Measurements from ENCODE around the gene WNK2.

WNK2 gene

DNA sequence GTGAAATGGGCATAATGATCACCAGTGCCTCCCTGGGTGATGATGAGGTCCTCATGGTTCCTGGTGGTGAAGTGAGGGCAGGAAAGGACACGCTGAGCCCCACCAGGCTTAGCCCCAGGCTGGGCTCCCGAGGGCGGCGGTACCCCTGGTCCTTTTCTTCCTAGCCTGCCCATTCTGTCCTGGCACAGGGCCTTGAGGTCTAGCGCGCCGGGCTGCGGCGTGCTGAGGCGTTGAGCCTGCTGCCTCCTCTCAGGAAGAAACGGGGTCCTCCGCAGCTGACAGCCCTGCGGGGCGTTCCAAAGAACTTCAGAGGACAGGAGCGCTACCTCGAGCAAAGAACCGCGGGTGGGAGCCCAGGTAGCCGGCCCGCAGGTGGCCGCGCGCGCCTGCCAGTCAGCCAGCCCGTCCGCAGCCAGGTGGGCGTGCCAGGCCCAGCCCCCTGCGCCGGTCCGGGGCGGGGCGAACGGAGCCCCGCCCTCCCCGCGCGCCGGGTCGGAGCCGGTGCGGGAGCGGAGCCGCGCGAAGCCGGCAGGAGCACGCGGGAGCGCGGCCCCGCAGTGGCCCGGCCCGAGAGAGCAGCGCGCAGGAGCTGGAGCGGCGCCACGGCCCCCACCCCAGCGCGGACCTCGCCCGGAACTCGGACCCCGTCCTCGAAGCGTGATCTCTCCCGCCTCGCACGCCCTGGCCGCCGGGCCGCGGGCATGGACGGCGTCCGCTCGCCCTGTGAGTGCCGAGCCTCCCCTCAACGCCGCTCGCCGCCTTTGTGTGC, at the start of gene WNK2:
Gene WNK2, plus strand, starts transcription at position 477 of the 769 bp plus-strand sequence. CDS start 791 bp downstream, outside the sequence.
- DNase-seq (ENCODE audit: low read depth in 1 of 2, low spot score in 1 of 2): peak in 1 of 2 donors; percentile 22

GRCh38 chr9:93134740-93135444, 49.0 kb upstream of the WNK2 start:
- no peak for DNase-seq (ENCODE audit: low read depth in 1 of 2, low spot score in 1 of 2)

- no peak for DNase-seq (ENCODE audit: low read depth in 1 of 2, low spot score in 1 of 2)
These were observed 47.9 kb upstream of the WNK2 start for GRCh38 chr9:93136011-93136440.

DNA sequence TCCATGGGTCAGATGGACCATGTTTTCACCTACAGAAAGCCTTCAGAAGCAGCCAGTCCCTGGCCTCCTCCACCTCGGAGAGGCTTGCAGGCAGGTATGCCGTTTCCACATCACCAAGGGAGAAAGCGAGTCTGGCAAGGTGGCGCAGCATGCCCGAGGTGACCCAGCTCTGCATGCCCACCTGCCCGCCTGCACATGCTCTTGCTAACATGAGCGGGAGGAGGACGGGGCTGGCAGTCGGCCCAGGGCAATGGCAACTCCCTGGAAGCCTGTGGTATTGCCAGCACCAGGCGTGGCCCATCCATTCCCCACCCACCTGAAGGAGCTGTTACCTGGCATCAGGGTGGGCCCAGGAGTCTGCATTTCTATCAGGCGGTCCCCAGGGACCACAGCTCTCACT, 46.6 kb upstream of the WNK2 start:
- DNase-seq (ENCODE audit: low read depth in 1 of 2, low spot score in 1 of 2): no peak

DNA sequence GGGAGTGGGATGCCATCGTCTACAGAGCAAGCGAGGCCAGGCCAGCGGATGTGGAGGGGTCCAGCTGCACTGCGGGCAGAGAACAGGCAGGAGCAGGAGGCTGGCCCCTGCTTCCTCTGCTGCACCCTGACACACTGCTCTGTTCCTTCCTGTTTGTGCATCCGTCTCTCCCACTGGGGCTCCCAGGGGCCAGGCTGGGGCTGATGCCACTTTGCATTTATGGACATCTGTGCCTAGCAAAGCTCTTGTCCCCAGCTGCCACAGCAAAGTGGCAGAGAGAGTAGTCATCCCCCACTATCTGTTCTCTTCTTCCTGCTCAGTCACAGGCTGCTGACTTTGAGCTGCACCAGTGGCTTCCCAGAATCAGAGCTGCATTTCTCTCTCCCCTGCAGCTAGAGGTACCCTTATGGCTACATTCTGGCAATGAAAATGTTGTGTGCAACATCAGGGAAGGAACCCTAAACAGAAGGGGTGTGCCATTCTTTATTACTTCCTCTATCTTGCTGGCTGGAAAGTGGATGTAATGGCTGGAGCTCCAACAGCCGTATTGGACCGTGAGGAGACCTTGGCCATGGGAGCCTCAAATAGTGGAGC, 45.7 kb upstream of the WNK2 start:
- DNase-seq (ENCODE audit: low read depth in 1 of 2, low spot score in 1 of 2): no peak

- no peak for DNase-seq (ENCODE audit: low read depth in 1 of 2, low spot score in 1 of 2)
These were observed 44.4 kb upstream of the WNK2 start for GRCh38 chr9:93139365-93140182.

GRCh38 chr9:93141771-93142483, 42.0 kb upstream of the WNK2 start:
- no peak for DNase-seq (ENCODE audit: low read depth in 1 of 2, low spot score in 1 of 2)

DNA sequence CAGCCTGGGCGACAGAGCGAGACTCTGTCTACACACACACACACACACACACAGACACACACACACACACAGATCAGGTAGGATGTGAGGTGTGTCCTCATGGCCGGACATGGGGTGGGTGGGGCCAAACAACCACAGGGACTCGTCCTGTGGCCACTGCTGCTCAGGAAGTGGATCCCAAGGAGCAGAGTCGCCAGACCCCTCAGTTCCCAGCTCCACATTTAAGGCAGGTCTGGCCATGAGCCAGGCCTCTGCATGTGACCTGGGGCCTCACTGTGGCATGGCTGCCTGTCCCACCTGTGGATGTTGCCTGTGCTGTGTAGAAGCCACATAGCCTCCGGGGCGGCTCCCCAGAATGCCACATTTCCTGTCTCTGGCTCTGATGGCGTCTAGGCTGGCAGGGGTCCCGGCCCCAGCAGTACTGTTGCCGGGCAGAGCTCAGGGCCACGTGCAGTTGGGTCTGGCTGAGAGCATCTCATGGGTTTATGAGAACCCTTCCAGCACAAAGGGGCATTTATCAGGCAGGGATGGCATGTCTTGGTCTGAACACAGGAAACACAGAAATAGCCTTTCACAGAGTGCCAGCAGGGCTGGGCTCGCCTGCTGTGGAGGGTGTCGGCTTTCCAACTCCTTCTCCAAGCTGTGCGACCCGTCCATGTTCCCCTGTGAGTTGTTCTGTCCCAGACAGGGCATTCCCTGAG, 40.0 kb upstream of the WNK2 start:
- no peak for DNase-seq (ENCODE audit: low read depth in 1 of 2, low spot score in 1 of 2)

GRCh38 chr9:93146696-93147095, 37.2 kb upstream of the WNK2 start:
- DNase-seq (ENCODE audit: low read depth in 1 of 2, low spot score in 1 of 2): peak in 1 of 2 donors; percentile 49

DNA sequence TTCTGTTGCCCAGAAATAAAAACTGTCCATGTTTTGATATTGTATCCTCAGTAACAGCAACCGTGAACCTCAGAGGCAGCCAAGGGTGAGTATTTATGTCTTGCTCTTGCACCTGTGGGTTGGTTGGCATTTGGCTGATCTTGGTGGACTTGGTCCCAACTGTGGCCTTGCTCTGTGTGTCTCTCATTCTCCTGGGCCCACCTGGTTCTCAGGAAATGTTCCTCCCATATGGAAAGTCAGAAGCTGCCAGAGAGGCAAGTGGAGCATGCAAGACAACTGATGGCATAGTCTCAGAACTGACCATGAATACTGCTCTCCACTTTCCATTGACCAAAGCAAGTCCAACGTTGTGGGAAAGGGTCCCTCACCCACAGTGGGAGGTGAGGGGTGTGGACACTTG, 36.3 kb upstream of the WNK2 start:
- DNase-seq (ENCODE audit: low read depth in 1 of 2, low spot score in 1 of 2): no peak

DNA sequence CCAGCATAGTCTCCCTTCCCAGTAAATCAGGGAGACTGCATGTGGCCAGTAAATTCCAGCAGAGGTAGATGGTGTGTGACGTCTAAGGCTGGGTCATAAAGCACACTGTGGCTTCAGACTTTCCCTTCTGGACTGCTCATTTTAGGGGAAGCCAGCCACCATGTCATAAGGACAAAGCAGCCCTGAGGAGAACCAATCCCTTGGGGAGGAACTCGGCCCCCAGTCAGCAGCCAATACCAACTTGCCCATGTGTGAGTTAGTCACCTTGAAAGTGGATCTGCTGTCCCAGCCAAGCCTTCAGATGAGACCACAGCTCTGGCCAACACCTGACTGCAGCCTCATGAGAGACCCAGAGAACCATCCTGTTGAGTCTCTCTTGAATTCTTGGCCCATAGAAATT, 35.2 kb upstream of the WNK2 start:
- no peak for DNase-seq (ENCODE audit: low read depth in 1 of 2, low spot score in 1 of 2)

DNA sequence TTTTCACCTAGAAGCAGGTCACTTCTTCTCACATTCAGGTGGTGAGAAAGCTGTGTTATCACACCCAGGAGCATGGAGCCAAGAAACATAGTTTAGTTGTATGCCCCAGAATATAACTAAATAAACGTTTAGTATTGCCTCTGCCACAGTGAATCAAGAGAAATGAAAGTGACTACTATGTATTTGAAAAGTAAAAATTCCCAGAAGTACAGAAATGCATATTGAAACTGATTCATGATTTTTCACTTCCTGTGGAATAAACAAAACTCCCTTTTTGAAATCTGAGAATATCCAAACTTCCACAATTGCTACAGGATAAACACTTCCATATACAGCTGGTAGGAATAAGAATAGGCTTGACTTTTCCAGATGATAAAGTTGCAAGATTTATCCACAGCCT, 34.6 kb upstream of the WNK2 start:
- no peak for DNase-seq (ENCODE audit: low read depth in 1 of 2, low spot score in 1 of 2)

DNA sequence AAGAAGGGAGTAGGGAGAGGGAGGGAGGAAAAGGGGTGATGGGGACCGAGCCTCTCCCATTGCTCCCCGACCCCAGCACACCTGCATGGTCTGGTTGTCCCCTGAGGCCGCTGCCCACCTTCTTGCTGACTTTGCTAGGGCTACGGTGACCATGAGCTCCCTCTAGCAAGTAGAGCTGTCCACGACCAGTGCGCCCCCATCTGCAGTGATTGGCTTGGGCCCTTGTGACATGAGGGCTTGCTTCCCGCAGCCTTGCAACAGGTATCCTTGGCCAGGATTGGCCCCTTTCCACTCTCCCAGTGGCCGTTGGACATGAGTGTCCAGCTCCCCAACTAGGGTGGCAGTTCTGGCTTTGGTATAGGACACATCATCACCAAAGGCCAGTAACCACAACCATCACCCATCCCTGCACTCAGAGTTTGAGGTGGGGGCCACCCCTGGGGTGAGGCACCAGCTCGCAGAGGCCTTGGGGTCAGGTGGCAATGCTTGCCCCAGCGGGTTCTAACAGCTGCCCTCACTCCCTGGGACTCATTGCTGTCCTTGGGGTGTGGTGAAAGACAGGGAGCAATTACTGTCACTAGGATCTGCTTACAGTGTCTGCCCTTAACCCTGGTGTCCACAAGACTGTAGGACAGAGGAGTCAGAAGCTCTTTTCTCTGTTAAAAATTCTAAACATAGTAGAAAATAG, 32.7 kb upstream of the WNK2 start:
- no peak for DNase-seq (ENCODE audit: low read depth in 1 of 2, low spot score in 1 of 2)

DNA sequence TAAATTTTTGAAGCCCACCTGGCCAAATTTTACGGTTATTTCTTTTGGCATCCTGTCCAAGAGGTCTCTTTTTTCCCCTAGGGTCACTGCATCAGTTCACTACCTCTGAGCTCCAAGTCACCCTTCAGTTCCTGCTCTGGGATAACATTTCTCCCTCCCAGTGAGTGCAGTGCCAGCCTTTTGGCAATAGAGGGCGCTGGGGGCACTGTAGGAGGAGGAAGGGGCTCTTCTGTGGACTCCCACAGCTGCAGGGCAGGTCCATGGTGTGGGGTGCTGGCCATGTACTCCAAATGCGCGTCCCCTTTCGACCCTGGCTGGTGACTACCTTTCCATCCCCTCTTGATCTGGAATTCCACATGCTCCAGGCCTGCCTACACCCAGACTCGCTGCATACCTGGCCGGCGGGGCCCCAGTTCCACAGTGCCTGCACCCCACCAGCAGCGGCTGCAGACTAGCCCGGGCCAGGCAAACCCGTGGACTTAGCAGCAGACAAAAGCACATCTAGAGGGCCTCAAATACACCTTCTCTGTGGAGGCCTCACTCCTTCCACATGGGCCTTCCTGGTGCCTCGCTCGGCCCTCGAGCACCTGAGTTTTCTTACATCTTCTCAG, 29.5 kb upstream of the WNK2 start:
- DNase-seq (ENCODE audit: low read depth in 1 of 2, low spot score in 1 of 2): no peak

DNA sequence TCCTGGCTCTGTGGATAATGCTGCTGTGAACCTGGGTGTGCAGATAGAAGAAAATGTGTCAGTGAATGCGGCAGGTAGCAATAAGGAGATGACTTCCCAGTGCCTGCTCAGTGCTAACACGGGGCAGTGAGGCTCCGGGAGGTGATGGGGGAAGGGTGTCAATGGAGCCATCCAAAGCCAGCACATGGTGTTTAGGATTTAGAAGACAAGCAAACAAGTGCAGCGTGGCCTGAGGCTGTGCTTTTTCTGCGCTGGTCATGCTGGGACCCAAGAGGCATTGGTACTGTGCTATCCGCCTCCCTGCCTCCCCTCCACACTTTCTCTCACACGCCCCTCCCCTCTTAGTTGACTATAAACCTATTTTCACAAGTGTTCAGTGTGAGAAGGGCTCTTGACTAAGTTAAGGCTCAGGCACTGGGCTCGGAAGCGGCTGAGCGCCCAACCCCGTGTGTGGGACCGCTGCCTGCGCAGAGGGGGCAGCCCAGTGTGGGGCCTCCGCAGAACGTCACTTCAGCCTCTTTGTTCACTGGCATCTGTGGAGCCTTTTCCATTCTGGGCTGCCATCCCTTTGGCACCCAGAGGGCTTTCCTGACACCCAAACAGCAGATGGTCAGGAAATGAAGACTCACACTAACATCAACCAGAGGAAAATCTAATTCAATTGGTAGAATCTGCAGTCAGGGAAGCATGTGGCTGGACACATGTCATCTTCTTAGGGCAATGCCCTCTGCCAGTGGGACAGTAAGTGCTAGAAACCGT, 28.0 kb upstream of the WNK2 start:
- DNase-seq (ENCODE audit: low read depth in 1 of 2, low spot score in 1 of 2): no peak

- DNase-seq (ENCODE audit: low read depth in 1 of 2, low spot score in 1 of 2): no peak
These were observed 27.4 kb upstream of the WNK2 start for GRCh38 chr9:93156475-93157008.

- DNase-seq (ENCODE audit: low read depth in 1 of 2, low spot score in 1 of 2): peak; percentile 46 to 56
These were observed 24.1 kb upstream of the WNK2 start for GRCh38 chr9:93159601-93160471.
